D341Med (cell line): ENCODE results near the gene USP15.
"Not testable (repeated sequence)": the region's sequence is repeated elsewhere in the genome, so short reads cannot be mapped to it uniquely, and the experiment has no call there.

Experiments
- DNase-seq: peaks from one replicate; pipeline ENCODE4 v3.0.0; 2012; ENCODE audit warnings: low spot score

USP15 gene

DNA sequence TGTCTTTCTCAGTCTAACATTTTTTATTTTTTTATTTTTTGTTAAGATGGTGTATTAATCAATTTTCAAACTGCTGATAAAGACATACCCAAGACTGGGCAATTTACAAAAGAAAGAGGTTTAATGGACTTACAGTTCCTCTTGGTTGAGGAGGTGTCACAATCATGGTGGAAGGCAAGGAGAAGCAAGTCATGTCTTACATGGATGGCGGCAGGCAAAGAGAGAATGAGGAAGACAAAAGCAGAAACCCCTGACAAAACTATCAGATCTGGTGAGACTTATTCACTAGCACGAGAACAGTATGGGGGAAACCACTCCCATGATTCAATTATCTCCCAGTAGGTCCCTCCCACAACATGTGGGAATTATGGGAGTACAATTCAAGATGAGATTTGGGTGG, 195.2 kb downstream of the USP15 start:
- DNase-seq: not testable (repeated sequence)

DNA sequence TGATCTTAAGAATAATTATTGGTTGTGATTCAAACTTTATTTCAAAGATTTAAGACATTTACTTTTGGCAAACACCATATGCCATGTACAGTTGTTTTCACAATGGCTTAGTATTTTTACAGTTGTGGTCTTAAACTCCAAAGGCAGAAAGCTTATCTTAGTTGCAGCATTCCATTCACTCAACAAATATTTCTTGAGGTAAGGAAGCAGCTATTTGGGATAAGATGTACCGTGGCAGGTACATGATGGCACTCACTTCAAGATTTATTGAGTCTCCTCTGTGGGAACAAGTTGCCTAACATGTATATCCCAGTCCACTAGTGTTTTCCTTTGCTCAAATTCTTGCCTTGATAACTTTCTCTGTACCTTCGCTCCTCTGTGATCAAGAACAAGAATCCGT, 198.4 kb downstream of the USP15 start:
- DNase-seq: no peak

DNA sequence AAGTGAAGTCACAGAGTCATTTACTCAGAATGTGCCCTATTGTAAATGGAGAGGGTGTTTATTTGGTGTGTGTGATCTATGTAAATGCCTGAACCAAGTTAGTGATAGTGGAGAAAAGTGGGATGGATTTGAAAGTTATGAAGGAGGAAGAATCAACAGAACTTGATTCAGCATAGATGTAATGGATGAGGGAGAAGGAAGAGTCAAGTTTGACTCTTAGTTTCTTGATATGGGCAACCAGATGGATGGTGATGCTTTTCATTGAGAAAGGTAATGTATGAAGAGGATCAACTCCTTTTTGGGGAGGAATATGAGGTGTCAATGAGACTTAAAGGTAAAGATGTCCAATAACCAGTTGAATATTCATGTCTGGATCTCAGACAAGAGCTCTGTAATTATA, 199.8 kb downstream of the USP15 start:
- no peak for DNase-seq

DNA sequence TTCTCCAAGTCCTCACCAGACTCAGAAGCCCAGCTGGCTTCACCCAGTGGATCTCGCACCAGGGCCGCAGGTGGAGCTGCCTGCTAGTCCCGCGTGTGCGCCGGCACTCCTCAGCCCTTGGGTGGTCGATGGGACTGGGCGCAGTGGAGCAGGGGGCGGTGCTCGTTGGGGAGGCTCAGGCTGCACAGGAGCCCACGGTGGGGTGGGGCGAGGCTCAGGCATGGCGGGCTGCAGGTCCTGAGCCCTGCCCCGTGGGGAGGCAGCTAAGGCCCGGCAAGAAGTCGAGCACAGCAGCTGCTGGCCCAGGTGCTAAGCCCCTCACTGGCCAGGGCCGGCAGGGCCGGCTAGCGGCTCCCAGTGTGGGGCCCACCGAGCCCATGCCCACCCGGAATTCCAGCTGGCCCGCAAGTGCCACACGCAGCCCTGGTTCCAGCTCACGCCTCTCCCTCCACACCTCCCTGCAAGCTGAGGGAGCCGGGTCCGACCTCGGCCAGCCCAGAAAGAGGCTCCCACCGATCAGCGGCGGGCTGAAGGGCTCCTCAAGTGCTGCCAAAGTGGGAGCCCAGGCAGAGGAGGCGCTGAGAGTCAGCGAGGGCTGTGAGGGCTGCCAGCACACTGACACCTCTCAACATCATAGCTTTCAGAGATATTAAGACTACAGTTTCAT, 201.1 kb downstream of the USP15 start:
- DNase-seq: not testable (repeated sequence)

DNA sequence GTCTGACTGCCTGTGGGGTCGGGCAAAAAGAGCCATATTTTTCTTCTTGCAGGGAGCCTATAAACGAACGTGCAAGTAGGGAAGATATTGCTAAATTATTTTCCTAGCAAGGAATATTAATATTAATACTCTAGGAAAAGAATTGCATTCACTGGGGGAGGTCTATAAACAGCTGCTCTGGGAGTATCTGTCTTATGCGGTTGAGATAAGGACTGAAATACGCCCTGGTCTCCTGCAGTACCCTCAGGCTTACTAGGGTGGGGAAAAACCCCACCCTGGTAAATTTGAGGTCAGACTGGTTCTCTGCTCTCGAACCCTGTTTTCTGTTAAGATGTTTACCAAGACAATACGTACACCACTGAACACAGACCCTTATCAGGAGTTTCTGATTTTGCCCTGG, 203.0 kb downstream of the USP15 start:
- DNase-seq: not testable (repeated sequence)
